OCI-LY3 (cell line): ENCODE data around the gene SLC9A4.
A peak's percentile ranks its signal among the peaks of the same experiment; 100 is the strongest.

Experiments used
- H2AFZ ChIP-seq: fragments of 200-600, 300-600 bp; shearing (Covaris generic); 2 replicates; pipeline ENCODE4 v1.6.0; 2014; ENCODE audit warnings: antibody characterized with exemption, low read depth, low read length
- H3K27ac ChIP-seq: fragments of 200-600, 300-600 bp; sonication (generic); 2 replicates; pipeline ENCODE4 v1.5.1; 2014; ENCODE audit warnings: mild to moderate bottlenecking, low read length, moderate library complexity, mixed read lengths
- H3K27me3 ChIP-seq: fragments of 200-600, 300-600 bp; sonication (generic); 2 replicates; pipeline ENCODE4 v1.6.1; 2014; ENCODE audit warnings: low read depth, low read length, mixed read lengths
- H3K36me3 ChIP-seq: fragments of 200-600, 300-600 bp; sonication (generic); replicated peaks from 2 replicates; pipeline ENCODE3; 2014; ENCODE audit warnings: low read depth, low read length, mixed read lengths
- H3K4me1 ChIP-seq: fragments of 300-600, 200-600 bp; sonication (generic); 2 replicates; pipeline ENCODE4 v1.6.1; 2014; ENCODE audit warnings: low read length, mixed read lengths
- H3K4me2 ChIP-seq: fragments of 200-600, 300-600 bp; sonication (generic); 2 replicates; pipeline ENCODE4 v1.6.1; 2014; ENCODE audit warnings: low read length, mixed read lengths
- H3K4me3 ChIP-seq: fragments of 300-600, 200-600 bp; sonication (generic); 2 replicates; pipeline ENCODE4 v1.5.1; 2014; ENCODE audit warnings: antibody characterized with exemption, mild to moderate bottlenecking, low read length, moderate library complexity
- H3K79me2 ChIP-seq: fragments of 300-600, 200-600 bp; shearing (Covaris generic); 2 replicates; pipeline ENCODE4 v1.6.1; 2014; ENCODE audit warnings: mild to moderate bottlenecking, low read length, mixed read lengths
- H3K9ac ChIP-seq: fragments of 300-600, 200-600 bp; shearing (Covaris generic); 2 replicates; pipeline ENCODE4 v1.6.0; 2014; ENCODE audit warnings: mild to moderate bottlenecking, low read length, moderate library complexity
- H3K9me3 ChIP-seq: fragments of 200-600, 300-600 bp; shearing (Covaris generic); 2 replicates; pipeline ENCODE4 v1.6.1; 2014; ENCODE audit warnings: low read length, mixed read lengths; ENCODE audit not compliant: insufficient read depth
- H4K20me1 ChIP-seq: fragments of 200-600, 300-600 bp; sonication (generic); 2 replicates; pipeline ENCODE4 v1.6.1; 2016; ENCODE audit warnings: low read length, mixed read lengths; ENCODE audit not compliant: insufficient read depth
- CTCF ChIP-seq: fragments of 200-600, 300-600 bp; sonication (generic); IDR thresholded peaks from 2 replicates; pipeline ENCODE4 v1.5.1; 2014; ENCODE audit warnings: antibody characterized with exemption, low read length, low read depth
- EZH2phosphoT487 ChIP-seq: fragments of 200-600 bp; shearing (Covaris generic); IDR thresholded peaks from 2 replicates; pipeline ENCODE4 v1.6.1; 2018; ENCODE audit warnings: antibody characterized with exemption, mixed run types, low read depth

Gene SLC9A4

GRCh38 chr2:102515851-102516250 is 42.8 kb downstream of the SLC9A4 start:
- Histone ChIP-seq H3K4me1 (peaks cover 3% of the 10 kb centered on the region; the same call in 1 of the 2 replicates), H2AFZ (no peak overlapping the region), H3K27ac (no peak overlapping the region), H4K20me1 (no peaks in the 10 kb centered on the region), H3K79me2 (no peaks in the 10 kb centered on the region), H3K4me3 (no peak overlapping the region), H3K9ac (no peak overlapping the region), H3K4me2 (no peak overlapping the region), H3K9me3 (peaks cover under 1% of the 10 kb centered on the region; the same call in 1 of the 2 replicates), H3K36me3 (no peaks in the 10 kb centered on the region), H3K27me3 (peaks cover 6% of the 10 kb centered on the region; the same call in 1 of the 2 replicates)
- TF ChIP-seq EZH2phosphoT487: no peak
- no peak for TF ChIP-seq CTCF

GRCh38 chr2:102518170-102518569 is 45.1 kb downstream of the SLC9A4 start:
- Histone ChIP-seq H3K27ac (no peak overlapping the region), H2AFZ (no peak overlapping the region), H3K9ac (no peak overlapping the region), H3K27me3 (0 out of 2 replicates have a peak, but pooled peaks cover 3% of the 10 kb centered on the region), H3K79me2 (no peaks in the 10 kb centered on the region), H3K4me3 (no peak overlapping the region), H3K4me1 (peaks cover 3% of the 10 kb centered on the region; the same call in 1 of the 2 replicates), H3K4me2 (no peak overlapping the region), H3K9me3 (no peaks in the 10 kb centered on the region), H4K20me1 (no peaks in the 10 kb centered on the region), H3K36me3 (no peaks in the 10 kb centered on the region)
- TF ChIP-seq EZH2phosphoT487 (no peak), CTCF (no peak)

- H3K27me3 ChIP-seq: 0 out of 2 replicates have a peak, but pooled peaks cover 3% of the 10 kb centered on the region
- peak overlapping the region; percentile 33 for H3K4me2 ChIP-seq
- H2AFZ ChIP-seq: no peak overlapping the region
- H3K36me3 ChIP-seq: no peaks in the 10 kb centered on the region
- H3K4me3 ChIP-seq: no peak overlapping the region
- H3K79me2 ChIP-seq: no peaks in the 10 kb centered on the region
- H3K9ac ChIP-seq: no peak overlapping the region
- no peaks in the 10 kb centered on the region for H4K20me1 ChIP-seq
- no peak for TF ChIP-seq EZH2phosphoT487
- peak; percentile 86 for TF ChIP-seq CTCF
- peaks cover 3% of the 10 kb centered on the region; the same call in 1 of the 2 replicates for H3K4me1 ChIP-seq
- no peak overlapping the region for H3K27ac ChIP-seq
- no peaks in the 10 kb centered on the region for H3K9me3 ChIP-seq
These were observed 47.0 kb downstream of the SLC9A4 start for GRCh38 chr2:102520009-102520408.

GRCh38 chr2:102520801-102521200 is 47.8 kb downstream of the SLC9A4 start:
- no peak overlapping the region for H2AFZ ChIP-seq
- no peaks in the 10 kb centered on the region for H3K79me2 ChIP-seq
- H3K27me3 ChIP-seq: 0 out of 2 replicates have a peak, but pooled peaks cover 3% of the 10 kb centered on the region
- H4K20me1 ChIP-seq: no peaks in the 10 kb centered on the region
- H3K4me3 ChIP-seq: no peak overlapping the region
- H3K27ac ChIP-seq: no peak overlapping the region
- H3K36me3 ChIP-seq: no peaks in the 10 kb centered on the region
- H3K4me1 ChIP-seq: peaks cover 3% of the 10 kb centered on the region; the same call in 1 of the 2 replicates
- no peak overlapping the region for H3K9ac ChIP-seq
- TF ChIP-seq EZH2phosphoT487 (no peak), CTCF (no peak)
- no peak overlapping the region for H3K4me2 ChIP-seq
- H3K9me3 ChIP-seq: no peaks in the 10 kb centered on the region
